T-cell (primary cell): Measurements from ENCODE around the gene IFIT1B. TPM values are rescaled to one million over a fixed set of nuclear protein-coding genes. Genes with fewer than 3 reads are reported as not detected.
"Not testable (repeated sequence)": the region's sequence is repeated elsewhere in the genome, so short reads cannot be mapped to it uniquely, and the experiment has no call there.

Experiments used
- ATAC-seq, 4 experiments: fragments of 200-7000 bp in 3 of 4; fragments of 150-1000 bp in 1 of 4; cut with Tn5 transposase; replicated peaks in 1 of 4; 1 replicate in 3 of 4; 2 replicates in 1 of 4; pipeline ENCODE4 v1.10.0; 2021; ENCODE audit warnings: moderate library complexity in 3 of 4, mild to moderate bottlenecking in 2 of 4, moderate number of reproducible peaks in 1 of 4
- CTCF ChIA-PET, 2 donors: fragments of 300-600 bp; sonication (Branson Sonifier 250); formaldehyde crosslinking; loops; one replicate each; lab custom pipeline; 2022; ENCODE audit warnings: antibody characterized with exemption in 2 of 2; lab: Charles Lee
- POLR2A ChIA-PET, 2 donors: fragments of 300-600 bp; sonication (Branson Sonifier 250); formaldehyde crosslinking; loops; one replicate each; lab custom pipeline; 2022; ENCODE audit warnings: antibody characterized with exemption in 2 of 2; lab: Charles Lee
- DNase-seq, 35 experiments: peaks; one replicate each; pipeline versions ENCODE4 v3.0.0 to v3.0.0-alpha.2; 2013 to 2023
- H3K27ac ChIP-seq: one replicate; pipeline ENCODE4 v1.5.1; 2013; ENCODE audit warnings: low read length
- H3K27me3 ChIP-seq, 2 experiments: replicated peaks in 1 of 2; 1 replicate in 1 of 2; 2 replicates in 1 of 2; pipeline versions ENCODE4 v1.6.1 to v1.7.0; 2013; ENCODE audit warnings: low read length in 1 of 2, mixed read lengths in 1 of 2; ENCODE audit not compliant: control insufficient read depth in 2 of 2, insufficient read depth in 2 of 2; ENCODE audit errors: extremely low read depth in 1 of 2
- H3K36me3 ChIP-seq, 2 donors: 1 replicate in 1 of 2; 2 replicates in 1 of 2; pipeline versions ENCODE4 v1.6.1 to v1.7.0; 2013; ENCODE audit warnings: low read length in 1 of 2; ENCODE audit not compliant: control insufficient read depth in 2 of 2, insufficient read depth in 1 of 2; ENCODE audit errors: extremely low read depth in 1 of 2
- H3K4me1 ChIP-seq, 2 experiments: 1 replicate in 1 of 2; 2 replicates in 1 of 2; pipeline versions ENCODE4 v1.6.1 to v1.7.0; 2013; ENCODE audit warnings: low read length in 2 of 2, mixed read lengths in 1 of 2; ENCODE audit not compliant: insufficient read depth in 2 of 2, control insufficient read depth in 1 of 2; ENCODE audit errors: extremely low read depth in 1 of 2
- H3K4me3 ChIP-seq, 2 donors: 1 replicate in 1 of 2; 2 replicates in 1 of 2; pipeline versions ENCODE4 v1.5.1 to v1.7.0; 2013; ENCODE audit warnings: mild to moderate bottlenecking in 2 of 2, low read length in 1 of 2, moderate library complexity in 1 of 2; ENCODE audit not compliant: control insufficient read depth in 1 of 2; ENCODE audit errors: extremely low read depth in 1 of 2
- H3K9me3 ChIP-seq: 2 replicates; pipeline ENCODE4 v1.7.0; 2013
- H3K27ac Mint-ChIP-seq, 2 donors: one replicate each; pipeline ENCODE4 v1.8.0; 2020 to 2021; ENCODE audit warnings: mild to moderate bottlenecking in 2 of 2, mixed read lengths in 2 of 2
- H3K27me3 Mint-ChIP-seq, 2 donors: one replicate each; pipeline ENCODE4 v1.8.0; 2021 to 2022; ENCODE audit warnings: mixed read lengths in 2 of 2
- H3K36me3 Mint-ChIP-seq: one replicate; pipeline ENCODE4 v1.8.0; 2021; ENCODE audit warnings: mixed read lengths
- H3K4me1 Mint-ChIP-seq, 3 donors: one replicate each; pipeline ENCODE4 v1.8.0; 2020 to 2022; ENCODE audit warnings: mixed read lengths in 3 of 3, mild to moderate bottlenecking in 1 of 3
- H3K4me3 Mint-ChIP-seq, 3 donors: one replicate each; pipeline ENCODE4 v1.8.0; 2020 to 2022; ENCODE audit warnings: mild to moderate bottlenecking in 3 of 3, mixed read lengths in 3 of 3, moderate library complexity in 3 of 3
- H3K9me3 Mint-ChIP-seq, 3 donors: one replicate each; pipeline ENCODE4 v1.8.0; 2020 to 2022; ENCODE audit warnings: mixed read lengths in 3 of 3
- WGBS: methylation state at CpG from one replicate; pipeline ENCODE4 v1.1.5; 2013; ENCODE audit warnings: missing lambda C conversion rate; ENCODE audit not compliant: insufficient coverage; 5-methylcytosine and 5-hydroxymethylcytosine counted together
- total RNA-seq, 35 experiments: library from RNA in 6 of 35; stranded (reverse) in 6 of 35; fragments of 120-200 nt in 1 of 35; gene quantifications; one replicate each; pipeline versions ENCODE4 v1.2.1 to v1.2.4 and lab custom pipeline; 2013 to 2026

Gene IFIT1B
- total RNA-seq (not detected), total RNA-seq (lab: John Stamatoyannopoulos, UW) (0 to 0.82 (median 0) reads per million in 29 experiments)
- total RNA-seq (2013): not detected

GRCh38 chr10:89377705-89378637 lies at the start of gene IFIT1B:
Gene IFIT1B, plus strand, starts transcription at chr10:89378056. Its CDS starts 80 bp downstream, at chr10:89378136.
- no peaks in the 10 kb centered on the region for H3K9me3 Mint-ChIP-seq
- H3K27me3 ChIP-seq: peaks cover 0 to 3% of the 10 kb centered on the region in 2 experiments
- CTCF ChIA-PET: interaction anchor here (1.0 to 1.7 kb wide), 2 partner anchors 9 to 14 kb away, joined by 3 to 4 read pairs; partner anchors contain the start of gene IFIT1 (in 1 of the 2)
- H3K27ac ChIP-seq: no peak within 1 kb of the TSS
- no peaks in the 10 kb centered on the region for H3K9me3 ChIP-seq
- ATAC-seq (no peak), DNase-seq (no peak)
- H3K36me3 ChIP-seq: no peaks in the 10 kb centered on the region
- POLR2A ChIA-PET: no interaction called here
- H3K27me3 Mint-ChIP-seq: peaks cover 0 to 5% of the 10 kb centered on the region in 2 donors
- no peak within 1 kb of the TSS for H3K4me3 ChIP-seq
- peaks cover 3% of the 10 kb centered on the region for H3K36me3 Mint-ChIP-seq
- H3K27ac Mint-ChIP-seq: no peak within 1 kb of the TSS
- peaks cover 0 to 5% (median 0%) of the 10 kb centered on the region in 3 donors for H3K4me1 Mint-ChIP-seq
- H3K4me3 Mint-ChIP-seq: no peak within 1 kb of the TSS
- 85% methylated on average over 4 of the region's 5 CpGs for WGBS
- H3K4me1 ChIP-seq: no peaks in the 10 kb centered on the region

GRCh38 chr10:89329151-89329550 lies 48.7 kb upstream of the IFIT1B start:
- no peak overlapping the region for H3K4me3 ChIP-seq
- peaks cover 41% of the 10 kb centered on the region in 2 experiments for H3K4me1 ChIP-seq
- H3K27me3 Mint-ChIP-seq: no peaks in the 10 kb centered on the region
- POLR2A ChIA-PET: no interaction called here
- no peaks in the 10 kb centered on the region for H3K9me3 Mint-ChIP-seq
- peaks cover 61 to 70% (median 69%) of the 10 kb centered on the region in 3 donors for H3K4me1 Mint-ChIP-seq
- no peak for ATAC-seq
- WGBS: 100% methylated on average over 1 of the region's 2 CpGs
- H3K27me3 ChIP-seq: no peaks in the 10 kb centered on the region
- H3K27ac ChIP-seq: no peak overlapping the region
- CTCF ChIA-PET: no interaction called here
- H3K27ac Mint-ChIP-seq: no peak overlapping the region
- peak overlapping the region; percentile 91 to 95 (median 92) for H3K4me3 Mint-ChIP-seq
- no peak for DNase-seq
- no peaks in the 10 kb centered on the region for H3K36me3 Mint-ChIP-seq
- H3K36me3 ChIP-seq: no peaks in the 10 kb centered on the region
- no peaks in the 10 kb centered on the region for H3K9me3 ChIP-seq

DNA sequence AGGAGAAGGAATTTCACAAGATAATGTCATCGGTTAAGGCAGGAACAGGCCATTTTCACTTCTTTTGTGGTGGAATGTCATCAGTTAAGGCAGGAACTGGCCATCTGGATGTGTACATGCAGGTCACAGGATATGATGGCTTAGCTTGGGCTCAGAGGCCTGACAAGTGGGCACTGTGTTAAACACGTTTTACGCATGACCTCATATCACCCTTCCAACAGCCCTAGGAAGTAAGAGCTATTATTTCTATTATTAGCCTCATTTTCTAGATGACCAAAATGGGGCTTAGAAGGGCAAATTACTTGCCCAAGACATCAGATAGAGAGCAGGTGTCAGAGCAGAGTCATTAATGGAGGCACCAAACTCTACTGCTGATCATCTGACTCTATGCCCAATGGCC lies 47.8 kb upstream of the IFIT1B start:
- not testable (repeated sequence) for H3K4me3 ChIP-seq, H3K36me3 Mint-ChIP-seq, H3K27ac ChIP-seq, H3K36me3 ChIP-seq, DNase-seq, ATAC-seq, H3K9me3 Mint-ChIP-seq, H3K27me3 ChIP-seq, H3K27me3 Mint-ChIP-seq, H3K9me3 ChIP-seq
- ChIA-PET CTCF (interaction anchor here in 1 of 2 donors (0.5 kb wide), 1 partner anchor 35 kb away, joined by 6 read pairs; no protein-coding TSS in a partner anchor), POLR2A (interaction anchor here in 1 of 2 donors (0.6 kb wide), 1 partner anchor 12 kb away, joined by 3 read pairs; no protein-coding TSS in a partner anchor)
- peak overlapping the region; percentile 42 to 95 (median 92) for H3K4me3 Mint-ChIP-seq
- peak overlapping the region; percentile 23 to 29 for H3K27ac Mint-ChIP-seq
- peaks cover 65 to 75% (median 74%) of the 10 kb centered on the region in 3 donors for H3K4me1 Mint-ChIP-seq
- H3K4me1 ChIP-seq: peaks cover 47 to 50% of the 10 kb centered on the region in 2 experiments
- WGBS: no CpG with 5 or more reads among the region's 3 CpGs

- ChIA-PET POLR2A (interaction anchor here in 1 of 2 donors (0.6 kb wide), 1 partner anchor 12 kb away, joined by 3 read pairs; no protein-coding TSS in a partner anchor), CTCF (interaction anchor here in 1 of 2 donors (0.5 kb wide), 1 partner anchor 36 kb away, joined by 6 read pairs; no protein-coding TSS in a partner anchor)
- H3K27me3 ChIP-seq: no peaks in the 10 kb centered on the region
- DNase-seq: no peak
- H3K4me1 ChIP-seq: peaks cover 51 to 52% of the 10 kb centered on the region in 2 experiments
- Mint-ChIP-seq H3K36me3 (peaks cover 5% of the 10 kb centered on the region), H3K9me3 (no peaks in the 10 kb centered on the region), H3K27me3 (no peaks in the 10 kb centered on the region), H3K4me1 (peaks cover 71 to 82% (median 81%) of the 10 kb centered on the region in 3 donors), H3K27ac (peak overlapping the region; percentile 33 to 91), H3K4me3 (peak overlapping the region; percentile 42 to 95 (median 80))
- no peaks in the 10 kb centered on the region for H3K36me3 ChIP-seq
- H3K27ac ChIP-seq: no peak overlapping the region
- H3K4me3 ChIP-seq: no peak overlapping the region
- ATAC-seq: no peak
- no peaks in the 10 kb centered on the region for H3K9me3 ChIP-seq
Observed at GRCh38 chr10:89330537-89331212, 47.2 kb upstream of the IFIT1B start.

- H3K36me3 Mint-ChIP-seq, H3K27me3 Mint-ChIP-seq, H3K9me3 Mint-ChIP-seq, H3K36me3 ChIP-seq, H3K9me3 ChIP-seq, ATAC-seq, H3K27me3 ChIP-seq, DNase-seq: not testable (repeated sequence)
- CTCF ChIA-PET: interaction anchor here (0.6 to 2.0 kb wide), 7 partner anchors 9 to 83 kb away, joined by 3 to 15 read pairs (median 4); partner anchors contain the start of genes IFIT1 (in 1 of the 2), IFIT2 (in 1 of the 2), IFIT5 (in 1 of the 2) and LIPA (in 1 of the 2)
- POLR2A ChIA-PET: interaction anchor here (0.6 to 1.4 kb wide), 8 partner anchors 26 to 340 kb away, joined by 3 to 7 read pairs (median 4); partner anchors contain the start of genes IFIT1 (in 1 of the 2) and IFIT2 (in 1 of the 2)
- peaks cover 71 to 88% (median 88%) of the 10 kb centered on the region in 3 donors for H3K4me1 Mint-ChIP-seq
- WGBS: 97% methylated on average over 5 of the region's 14 CpGs
- peak overlapping the region; percentile 91 for H3K27ac Mint-ChIP-seq
- peak overlapping the region; percentile 57 for H3K27ac ChIP-seq
- peak overlapping the region; percentile 80 to 81 (median 80) for H3K4me3 Mint-ChIP-seq
- H3K4me1 ChIP-seq: peaks cover 51 to 52% of the 10 kb centered on the region in 2 experiments
- H3K4me3 ChIP-seq: peak overlapping the region in 1 of 2 donors; percentile 46
Observed at GRCh38 chr10:89331487-89332122, 46.3 kb upstream of the IFIT1B start.
